NCI-H2227 (cell line): Measurements from ENCODE around the gene STK16.
A peak's percentile ranks its signal among the peaks of the same experiment; 100 is the strongest.
"Not testable (repeated sequence)": the region's sequence is repeated elsewhere in the genome, so short reads cannot be mapped to it uniquely, and the experiment has no call there.

Source experiments
- DNase-seq: peaks from one replicate; lab custom pipeline; 2025; ENCODE audit not compliant: unreplicated experiment; lab: John Stamatoyannopoulos, UW

Gene STK16

DNA sequence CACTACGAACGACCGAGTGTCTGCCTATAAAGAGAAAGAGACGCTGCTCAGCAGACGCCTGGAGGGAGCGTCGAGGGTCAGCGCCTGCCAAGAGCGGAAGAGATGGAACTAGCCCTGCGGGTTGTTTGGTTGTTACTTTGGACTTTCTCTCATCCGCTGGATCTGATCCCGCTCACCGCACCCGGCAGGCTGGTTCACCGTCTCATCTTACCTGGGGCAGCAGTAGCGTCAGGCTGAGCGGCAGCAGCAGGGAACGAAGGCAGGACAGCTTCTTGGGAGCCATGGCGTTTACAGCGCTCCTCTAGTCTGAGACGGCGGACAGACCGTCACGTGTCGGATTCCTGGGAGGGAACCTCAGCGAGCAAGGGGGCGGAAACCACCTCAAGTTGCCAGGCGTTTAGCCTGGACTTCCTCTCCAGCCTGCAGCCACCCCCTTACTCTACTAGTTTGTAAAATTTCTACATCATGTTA, 2.0 kb upstream of the STK16 start:
- no peak for DNase-seq

DNA sequence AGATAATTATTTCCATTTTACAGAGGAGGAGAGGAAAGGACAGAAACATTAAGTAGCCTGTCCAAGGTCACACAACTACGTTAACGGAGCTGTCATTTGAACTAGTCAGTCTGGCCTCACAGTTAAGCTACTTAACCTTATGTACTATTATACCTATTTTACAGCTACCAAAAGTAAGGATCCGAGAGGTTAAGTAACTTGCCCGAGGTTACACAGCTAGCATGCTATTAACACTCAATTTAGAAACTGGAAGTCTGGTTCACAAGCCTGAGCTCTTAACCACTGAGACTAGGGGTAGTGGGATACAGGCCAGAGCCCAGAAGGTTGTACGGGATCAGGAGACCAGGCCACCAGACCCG, 511 bp upstream of the STK16 start:
- no peak for DNase-seq

DNA sequence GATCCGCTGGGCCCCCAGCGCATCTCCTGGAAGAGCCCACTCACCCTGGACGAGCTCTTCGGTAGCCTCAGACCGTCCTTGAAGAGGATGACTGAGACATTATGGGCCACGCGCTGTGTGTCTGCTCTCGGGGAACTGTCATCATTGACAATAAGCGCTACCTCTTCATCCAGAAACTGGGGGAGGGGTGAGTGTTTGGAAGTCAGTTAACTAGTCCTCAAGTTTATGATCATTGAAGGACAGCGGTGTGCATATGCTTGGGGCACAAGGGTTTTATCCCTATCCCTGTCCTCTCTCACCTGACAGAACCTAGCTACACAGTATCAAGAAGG, 586 bp downstream of the STK16 start:
- no peak for DNase-seq

DNA sequence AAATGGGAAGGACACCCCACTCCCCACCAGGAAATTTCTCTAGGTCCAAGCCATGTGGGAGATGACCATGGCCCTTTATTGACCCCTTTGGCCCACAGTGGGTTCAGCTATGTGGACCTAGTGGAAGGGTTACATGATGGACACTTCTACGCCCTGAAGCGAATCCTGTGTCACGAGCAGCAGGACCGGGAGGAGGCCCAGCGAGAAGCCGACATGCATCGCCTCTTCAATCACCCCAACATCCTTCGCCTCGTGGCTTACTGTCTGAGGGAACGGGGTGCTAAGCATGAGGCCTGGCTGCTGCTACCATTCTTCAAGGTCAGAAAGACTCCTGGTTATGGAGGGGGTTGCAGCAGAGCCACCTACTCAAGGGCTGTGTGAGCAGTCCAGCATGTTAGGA, 1.3 kb downstream of the STK16 start:
- no peak for DNase-seq

DNA sequence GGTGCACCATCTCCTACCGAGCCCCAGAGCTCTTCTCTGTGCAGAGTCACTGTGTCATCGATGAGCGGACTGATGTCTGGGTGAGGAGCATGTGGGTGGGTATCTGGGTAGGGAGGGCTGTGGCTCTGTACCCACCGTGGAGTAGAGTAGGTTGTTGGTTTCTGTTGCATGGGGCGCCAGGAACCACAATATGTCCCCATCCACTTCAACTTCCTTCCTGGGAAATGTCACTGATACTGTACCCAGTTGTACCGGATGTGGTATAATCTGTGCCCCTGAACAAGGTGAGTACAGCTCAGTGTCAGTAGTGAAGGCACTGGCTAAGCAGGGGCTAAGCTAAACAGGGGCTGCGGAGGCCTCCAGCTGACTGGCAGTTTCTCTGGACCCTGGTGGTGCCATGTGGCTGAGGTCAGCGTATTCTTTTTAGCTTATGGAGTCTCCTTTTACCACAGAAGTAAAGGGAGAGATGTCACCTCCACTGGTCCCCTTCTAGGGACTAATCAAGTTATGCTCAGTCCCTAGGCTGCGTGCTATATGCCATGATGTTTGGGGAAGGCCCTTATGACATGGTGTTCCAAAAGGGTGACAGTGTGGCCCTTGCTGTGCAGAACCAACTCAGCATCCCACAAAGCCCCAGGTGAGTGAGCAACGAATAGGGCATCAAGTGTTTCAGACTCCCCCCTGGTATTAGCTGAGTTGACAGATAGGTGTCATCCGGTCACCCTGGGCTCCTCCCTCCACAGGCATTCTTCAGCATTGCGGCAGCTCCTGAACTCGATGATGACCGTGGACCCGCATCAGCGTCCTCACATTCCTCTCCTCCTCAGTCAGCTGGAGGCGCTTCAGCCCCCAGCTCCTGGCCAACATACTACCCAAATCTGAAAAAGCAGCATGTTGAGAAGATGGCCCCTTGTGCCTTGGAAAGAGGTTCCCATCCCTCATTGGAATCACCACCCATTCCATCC, 2.7 kb downstream of the STK16 start:
- no peak for DNase-seq

DNA sequence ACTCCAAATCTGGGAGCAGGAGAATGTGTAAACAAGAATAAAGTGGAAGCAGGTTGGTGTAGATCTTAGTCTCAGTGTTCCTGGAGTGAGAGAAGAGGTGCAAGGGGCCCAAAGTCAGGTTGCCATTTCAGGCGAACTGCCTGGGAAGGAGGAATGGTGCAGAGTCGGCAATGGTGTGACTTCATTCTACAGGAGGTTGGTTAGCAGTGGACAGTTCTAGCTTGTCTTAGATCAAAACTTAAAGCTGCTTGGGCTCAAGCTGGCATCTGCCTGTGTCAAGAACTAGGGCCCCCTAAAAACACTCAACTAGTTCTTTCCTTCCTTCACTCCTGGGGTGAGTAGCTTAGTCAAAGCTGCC, 3.5 kb downstream of the STK16 start:
- DNase-seq, result no peak

DNA sequence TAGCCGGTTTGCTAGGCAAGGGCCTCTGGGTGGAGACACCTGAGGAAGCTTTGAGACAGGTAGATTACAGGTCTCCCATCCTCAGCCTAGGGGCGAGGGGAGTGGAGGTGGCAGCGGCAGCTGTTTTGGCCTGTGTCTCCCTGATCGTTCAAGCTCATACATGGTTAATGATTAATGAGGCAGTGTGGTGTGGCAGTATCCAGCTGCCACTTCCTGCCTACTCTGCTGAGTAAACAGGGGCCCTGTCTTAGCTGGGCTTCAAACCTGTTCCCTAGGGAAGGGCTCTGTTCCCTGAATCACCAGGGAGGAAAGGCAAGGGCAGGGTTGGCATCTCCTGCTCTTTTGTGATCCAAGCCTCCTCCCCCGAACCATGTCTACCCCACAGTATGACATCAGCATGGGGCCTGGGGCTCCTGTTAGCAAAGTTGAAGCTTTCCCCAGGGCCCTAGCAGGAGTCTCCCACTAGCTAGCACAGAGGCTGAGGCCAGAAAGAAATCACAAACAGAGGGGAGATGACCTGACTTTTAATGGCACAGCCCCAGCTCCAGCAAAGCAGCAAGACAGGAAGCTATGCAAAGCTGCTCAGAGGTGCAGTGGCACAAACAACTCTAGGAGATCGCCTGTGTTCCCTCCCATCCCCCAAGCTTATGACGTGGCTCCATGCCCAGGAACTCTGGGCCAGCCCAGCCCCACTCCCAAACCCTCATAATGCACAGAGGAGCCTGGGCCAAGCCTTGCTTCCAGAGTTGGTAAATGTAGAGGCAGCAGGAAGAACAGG, 4.1 kb downstream of the STK16 start:
- no peak for DNase-seq

DNA sequence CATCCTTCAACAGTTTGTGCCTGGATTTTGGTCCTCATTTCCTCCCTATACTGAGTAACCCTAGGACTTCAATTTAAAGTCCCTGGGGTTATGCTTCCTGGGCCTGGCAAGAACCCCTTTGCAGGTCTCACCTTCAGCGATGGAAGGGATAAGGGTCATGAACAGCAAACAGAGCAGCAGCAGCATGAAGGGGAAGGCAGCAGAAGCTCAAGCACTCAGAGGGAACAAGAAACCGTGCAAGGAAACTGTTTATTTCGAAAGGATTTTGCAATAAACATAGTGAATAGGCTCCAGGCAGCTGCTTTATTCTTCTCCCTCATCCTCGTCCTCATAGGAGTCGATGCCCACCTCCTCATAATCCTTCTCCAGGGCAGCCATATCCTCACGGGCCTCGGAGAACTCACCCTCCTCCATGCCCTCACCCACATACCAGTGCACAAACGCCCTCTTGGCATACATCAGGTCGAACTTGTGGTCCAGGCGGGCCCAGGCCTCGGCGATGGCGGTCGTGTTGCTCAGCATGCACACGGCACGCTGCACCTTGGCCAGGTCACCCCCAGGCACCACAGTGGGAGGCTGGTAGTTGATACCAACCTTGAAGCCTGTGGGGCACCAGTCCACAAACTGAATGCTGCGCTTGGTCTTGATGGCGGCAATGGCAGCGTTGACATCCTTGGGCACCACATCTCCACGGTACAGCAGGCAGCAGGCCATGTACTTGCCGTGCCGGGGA, 4.9 kb downstream of the STK16 start:
- DNase-seq, result no peak

DNA sequence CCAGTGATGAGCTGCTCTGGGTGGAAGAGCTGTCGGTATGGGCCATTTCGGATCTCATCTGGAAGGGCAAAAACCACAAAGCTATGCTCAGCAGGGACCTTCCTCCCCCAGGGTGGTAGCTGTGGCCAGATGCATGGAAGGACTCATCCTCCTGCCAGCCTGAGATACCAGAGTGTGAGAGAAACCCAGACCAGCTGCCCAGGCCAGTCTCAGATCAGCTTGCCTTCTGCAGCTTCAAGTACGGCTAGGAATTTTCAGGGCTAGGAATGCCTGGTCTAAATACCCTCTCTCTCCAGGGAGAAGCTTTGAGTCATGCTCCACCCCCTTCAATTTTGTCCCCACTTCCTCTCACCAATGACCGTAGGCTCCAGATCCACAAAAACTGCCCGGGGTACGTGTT, 6.4 kb downstream of the STK16 start:
- no peak for DNase-seq

DNA sequence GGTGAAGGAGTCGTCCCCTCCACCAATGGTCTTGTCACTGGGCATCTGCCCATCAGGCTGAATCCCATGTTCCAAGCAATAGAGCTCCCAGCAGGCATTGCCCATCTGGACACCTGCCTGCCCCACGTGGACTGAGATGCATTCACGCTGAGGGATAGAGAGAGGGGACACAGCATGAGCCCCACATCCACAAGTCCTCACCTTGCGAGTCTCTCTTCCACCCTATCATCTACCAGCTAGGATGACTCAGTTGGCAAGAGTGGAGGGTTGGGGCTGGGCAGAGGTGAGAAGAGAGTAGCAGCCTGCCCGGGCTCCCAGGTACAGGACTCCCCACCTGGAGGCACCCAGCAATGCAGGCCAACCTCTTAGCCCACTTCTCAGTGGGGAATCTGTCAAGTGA, 6.8 kb downstream of the STK16 start:
- no peak for DNase-seq

DNA sequence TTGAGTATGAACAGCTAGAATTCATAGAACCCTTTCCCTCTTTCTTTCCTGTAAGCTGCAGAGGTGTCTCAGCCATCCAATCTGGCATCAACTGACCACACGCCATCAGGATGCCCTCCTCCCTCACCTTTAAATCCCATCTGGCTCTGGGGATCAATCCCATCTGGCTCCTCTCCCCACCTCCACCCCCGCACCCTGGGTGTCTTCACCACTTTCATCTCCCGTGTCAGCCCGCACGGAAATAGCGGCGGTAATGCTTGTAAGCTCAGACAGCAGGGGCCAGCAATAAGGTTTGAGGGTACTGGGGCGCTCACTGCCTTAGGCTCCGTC, 7.3 kb downstream of the STK16 start:
- DNase-seq, result no peak

DNA sequence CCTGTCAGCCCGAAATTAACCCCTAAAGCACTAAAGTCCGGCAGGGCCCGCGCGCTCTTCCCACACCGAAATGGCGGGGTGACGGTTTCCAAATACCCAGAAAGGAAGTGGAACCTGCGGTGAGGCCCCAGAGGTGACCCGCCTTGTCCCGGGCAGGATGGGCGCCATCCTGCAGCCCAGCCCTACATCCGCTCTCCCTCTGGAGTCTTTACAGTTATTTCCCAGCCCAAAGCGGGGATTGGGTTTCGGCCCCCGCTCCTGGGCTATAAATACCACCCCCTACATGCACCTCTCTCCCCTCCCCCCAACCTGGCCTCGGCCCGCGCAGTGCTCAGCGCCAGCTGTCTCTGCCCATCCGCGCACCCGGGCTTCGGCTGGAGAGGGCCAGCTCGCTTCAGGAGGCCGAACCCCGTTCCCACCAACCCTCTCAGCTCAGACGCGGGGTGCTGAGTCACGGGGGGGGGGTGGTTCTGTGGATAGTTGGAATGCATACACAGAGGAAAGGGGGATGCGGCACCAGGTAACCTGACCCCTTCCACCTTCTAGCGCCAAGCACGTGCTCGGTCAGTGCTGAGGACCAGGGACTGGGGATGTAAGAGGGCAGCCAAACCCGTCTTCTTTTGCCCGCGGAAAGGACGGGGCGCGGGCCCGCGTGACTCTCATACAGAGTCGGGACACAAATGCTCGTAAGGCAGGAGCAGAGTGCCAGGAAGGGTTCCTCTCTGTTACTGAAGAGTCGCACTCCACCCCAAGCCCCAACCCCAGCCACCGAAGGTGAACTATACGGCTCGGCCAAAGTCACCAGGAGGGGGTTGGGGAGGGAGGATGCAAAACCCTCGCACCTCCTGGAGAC, 7.8 kb downstream of the STK16 start, which contains the start of gene TUBA4B:
TUBA4B (plus strand) TSS at position 344 of the 853 bp plus-strand sequence; CDS start at position 509, 165 bp downstream.
- peak; percentile 15 for DNase-seq

DNA sequence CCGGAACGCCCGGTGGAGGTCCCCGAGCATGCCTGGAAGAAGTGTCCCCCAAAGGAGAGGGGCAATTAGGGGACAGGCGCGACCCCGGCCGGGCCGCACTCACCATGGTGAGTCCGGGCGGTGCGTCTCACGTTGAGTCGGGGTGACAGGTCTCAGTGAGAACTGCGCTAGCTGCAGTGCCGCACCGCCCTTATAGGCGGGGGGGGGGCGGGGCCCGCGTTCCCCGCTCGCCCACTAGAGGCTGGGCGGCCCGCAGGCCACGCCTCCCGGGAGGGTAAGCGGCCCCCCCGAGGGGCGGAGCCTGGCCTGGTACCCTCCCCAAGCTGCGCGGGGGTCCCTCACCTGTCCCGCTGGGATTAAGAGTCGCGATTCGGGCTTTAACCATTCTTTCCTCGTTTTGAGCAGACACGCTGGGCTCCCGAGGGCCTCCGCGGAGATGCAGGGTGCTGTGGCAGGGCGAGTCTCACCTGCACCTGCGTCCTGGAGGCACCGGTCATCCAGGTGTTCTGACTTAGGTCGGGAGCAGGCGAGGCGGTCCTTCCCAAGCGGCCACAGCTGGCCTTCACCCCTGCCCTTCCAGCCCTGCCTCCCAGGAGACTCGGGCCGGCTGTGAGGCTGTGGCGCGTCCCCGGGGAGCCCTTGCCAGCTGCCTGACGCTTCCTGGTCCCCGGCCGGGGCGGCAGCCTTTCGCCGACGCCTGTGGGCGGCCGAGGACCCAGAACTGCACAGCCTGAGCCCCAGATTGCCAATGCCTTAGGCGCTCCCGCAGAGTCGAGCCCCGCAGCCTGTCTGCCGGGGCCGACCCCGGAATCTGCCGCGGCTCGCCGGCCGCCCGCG, 8.7 kb downstream of the STK16 start, which contains the start of gene TUBA4A:
TUBA4A (minus strand) TSS at position 166 of the 837 bp plus-strand sequence; CDS start at position 106, 60 bp downstream.
- peak; percentile 88 for DNase-seq

DNA sequence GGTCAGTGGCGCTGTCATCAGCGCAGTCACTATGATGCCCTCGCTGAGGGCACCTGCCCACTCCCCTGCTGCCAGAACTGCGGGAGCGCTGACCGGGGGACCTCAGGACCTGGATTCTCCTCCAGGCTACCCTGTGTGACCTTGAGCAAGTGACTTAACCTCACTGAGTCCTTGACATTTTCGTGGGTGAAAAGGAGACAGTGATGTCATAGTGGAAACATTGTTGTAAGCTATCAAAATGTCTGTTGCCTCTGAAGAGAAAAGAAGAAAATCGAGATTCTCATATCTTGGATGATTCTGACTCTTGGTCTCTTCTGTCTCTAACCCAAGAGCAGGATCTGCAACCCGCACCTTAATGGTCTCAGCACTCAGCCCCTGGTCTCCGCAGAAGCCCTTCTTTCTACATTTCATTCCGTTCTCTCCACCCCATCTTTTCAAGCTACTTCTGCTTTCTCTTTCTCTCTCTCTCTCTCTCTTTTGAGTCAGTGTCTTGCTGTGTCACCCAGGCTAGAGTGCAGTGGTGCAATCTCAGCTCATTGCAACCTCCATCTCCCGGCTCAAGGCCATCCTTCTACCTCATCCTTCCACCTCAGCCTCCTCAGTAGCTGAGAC, 9.4 kb downstream of the STK16 start:
- no peak for DNase-seq

DNA sequence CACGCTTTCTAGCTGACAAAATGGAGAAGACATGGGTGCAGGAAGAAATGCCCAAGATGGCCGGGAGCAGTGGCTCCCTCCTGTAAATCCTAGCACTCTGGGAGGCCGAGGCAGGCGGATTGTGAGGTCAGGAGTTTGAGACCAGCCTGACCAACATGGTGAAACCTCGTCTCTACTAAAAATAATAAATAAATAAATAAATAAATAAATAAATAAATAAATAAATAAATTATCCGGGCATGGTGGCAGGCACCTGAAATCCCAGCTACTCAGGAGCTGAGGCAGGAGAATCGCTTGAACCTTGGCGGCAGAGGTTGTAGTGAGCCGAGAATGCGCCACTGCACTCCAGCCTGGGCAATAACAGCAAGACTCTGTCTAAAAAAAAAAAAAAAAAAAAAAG, 13.7 kb downstream of the STK16 start:
- DNase-seq, result not testable (repeated sequence)

DNA sequence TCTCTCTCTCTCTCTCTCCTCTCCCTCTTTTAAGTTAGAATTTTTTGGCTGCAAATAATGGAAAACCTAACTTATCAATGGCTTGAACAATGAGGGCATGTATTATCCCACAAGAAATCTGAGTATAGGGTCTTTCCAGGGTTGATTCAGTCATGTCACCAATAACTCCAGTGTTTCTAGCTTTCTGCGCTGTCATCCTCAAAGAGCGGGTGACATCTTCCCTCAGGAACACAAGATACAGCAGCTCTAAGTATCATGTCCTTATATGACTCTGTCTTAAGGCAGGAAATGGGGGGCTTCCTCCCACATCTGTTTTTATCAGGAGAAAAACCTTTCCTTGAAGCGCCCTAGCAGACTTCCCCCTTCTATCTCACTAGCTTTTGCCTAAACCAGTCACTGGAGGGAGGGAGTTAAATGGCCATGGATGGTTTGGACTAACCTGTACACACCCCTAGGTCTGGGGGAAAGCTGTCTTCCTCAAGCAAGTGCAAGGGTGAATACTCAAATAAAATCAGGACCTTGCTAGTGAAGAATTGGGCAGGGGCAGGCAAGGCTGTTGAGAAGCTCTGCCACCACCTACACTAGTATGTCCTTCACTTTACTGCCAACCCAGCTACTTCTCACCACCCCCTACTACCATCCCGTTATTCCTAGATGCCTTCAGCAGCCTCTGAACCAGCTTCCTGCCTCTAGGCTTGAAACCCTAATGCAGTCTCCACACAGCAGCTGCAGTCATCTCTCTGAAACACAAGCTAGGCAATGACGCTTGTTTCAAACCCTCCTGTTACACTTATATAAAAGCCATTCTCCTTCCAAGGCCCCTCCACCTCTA, 16.0 kb downstream of the STK16 start:
- DNase-seq, result no peak

DNA sequence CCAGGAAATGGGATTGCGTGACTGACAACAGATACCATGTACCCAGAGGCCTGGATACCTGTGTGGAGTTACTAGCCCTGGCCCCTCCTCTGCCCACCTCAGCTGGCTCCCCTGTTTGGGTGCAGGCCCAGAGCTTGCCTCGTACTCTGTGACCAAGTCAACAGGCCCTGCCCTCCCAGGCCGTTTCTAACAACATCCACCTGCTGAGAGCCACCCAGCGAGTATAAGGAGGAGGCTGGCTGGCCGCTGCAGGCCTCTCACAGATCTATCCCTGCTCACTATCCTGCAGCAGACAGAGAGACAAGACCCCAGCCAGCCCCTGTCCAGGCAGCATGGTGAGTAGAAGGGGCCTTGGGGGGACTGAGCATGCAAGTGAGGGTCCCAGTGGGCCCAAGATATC, 21.0 kb downstream of the STK16 start:
- DNase-seq, result no peak

DNA sequence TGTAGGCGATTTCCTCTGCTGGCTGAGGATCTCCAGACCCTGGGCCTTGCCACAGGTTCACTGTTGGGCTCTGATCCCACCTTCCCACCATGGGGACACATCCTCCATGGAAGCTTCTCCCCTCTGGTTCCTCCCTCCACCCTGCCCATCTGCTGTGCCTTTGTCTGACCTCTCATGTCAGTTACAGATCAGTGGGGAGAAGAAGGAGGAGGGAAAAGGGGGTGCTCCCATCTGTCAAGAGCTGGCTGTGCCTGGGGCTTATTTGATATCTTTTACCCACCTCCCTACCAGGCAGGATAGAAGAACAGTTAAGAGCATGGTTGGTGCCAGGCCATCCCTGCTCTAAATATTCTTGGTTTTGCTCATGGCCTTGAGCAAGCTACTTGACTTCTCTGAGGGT, 21.6 kb downstream of the STK16 start:
- DNase-seq, result no peak
